Uterus (tissue), 2 donors: ENCODE data around the gene SOS2.

ENCODE experiments used
- POLR2A ChIP-seq, 2 donors: fragments of 450-650 bp; IDR thresholded peaks; one replicate each; pipeline ENCODE4 v1.6.1; 2016; ENCODE audit warnings: antibody characterized with exemption in 2 of 2, mild to moderate bottlenecking in 1 of 2, moderate library complexity in 1 of 2
- TF ChIP-seq, protein P1 (sequence below), 4 experiments: fragments of 200-600 bp in 2 of 4; fragments of 450-650 bp in 2 of 4; sonication (generic) in 2 of 4; IDR thresholded peaks; one replicate each; pipeline ENCODE4 v1.5.1; 2016 to 2019; ENCODE audit warnings: antibody characterized with exemption in 4 of 4, mild to moderate bottlenecking in 2 of 4, moderate library complexity in 1 of 4

DNA sequence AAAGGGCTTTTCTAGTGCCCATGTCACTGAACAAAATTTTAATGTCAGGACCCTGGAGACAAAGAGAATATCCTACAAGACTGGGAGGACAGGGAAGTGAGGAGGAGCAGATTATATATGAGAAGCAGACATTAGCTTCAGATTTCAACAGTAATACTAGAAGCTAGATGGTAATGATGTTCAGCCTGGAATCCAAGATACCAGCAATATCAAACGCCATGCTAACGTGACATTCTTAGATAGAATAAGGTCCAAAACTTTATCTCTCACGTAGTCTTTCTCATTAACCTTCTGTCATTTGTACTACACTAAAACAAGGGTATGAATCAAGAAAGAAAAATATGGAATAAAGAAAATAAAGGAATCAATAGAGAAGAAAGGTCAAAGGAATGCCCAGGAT is 18.7 kb downstream of the SOS2 start:
- TF ChIP-seq POLR2A (IDR thresholded peaks at IDR 0.05), result no peak
- TF ChIP-seq, protein P1, sequence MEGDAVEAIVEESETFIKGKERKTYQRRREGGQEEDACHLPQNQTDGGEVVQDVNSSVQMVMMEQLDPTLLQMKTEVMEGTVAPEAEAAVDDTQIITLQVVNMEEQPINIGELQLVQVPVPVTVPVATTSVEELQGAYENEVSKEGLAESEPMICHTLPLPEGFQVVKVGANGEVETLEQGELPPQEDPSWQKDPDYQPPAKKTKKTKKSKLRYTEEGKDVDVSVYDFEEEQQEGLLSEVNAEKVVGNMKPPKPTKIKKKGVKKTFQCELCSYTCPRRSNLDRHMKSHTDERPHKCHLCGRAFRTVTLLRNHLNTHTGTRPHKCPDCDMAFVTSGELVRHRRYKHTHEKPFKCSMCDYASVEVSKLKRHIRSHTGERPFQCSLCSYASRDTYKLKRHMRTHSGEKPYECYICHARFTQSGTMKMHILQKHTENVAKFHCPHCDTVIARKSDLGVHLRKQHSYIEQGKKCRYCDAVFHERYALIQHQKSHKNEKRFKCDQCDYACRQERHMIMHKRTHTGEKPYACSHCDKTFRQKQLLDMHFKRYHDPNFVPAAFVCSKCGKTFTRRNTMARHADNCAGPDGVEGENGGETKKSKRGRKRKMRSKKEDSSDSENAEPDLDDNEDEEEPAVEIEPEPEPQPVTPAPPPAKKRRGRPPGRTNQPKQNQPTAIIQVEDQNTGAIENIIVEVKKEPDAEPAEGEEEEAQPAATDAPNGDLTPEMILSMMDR (IDR thresholded peaks at IDR 0.05), result no peak
